Measurements from ENCODE around the gene GSK3A.

DNA sequence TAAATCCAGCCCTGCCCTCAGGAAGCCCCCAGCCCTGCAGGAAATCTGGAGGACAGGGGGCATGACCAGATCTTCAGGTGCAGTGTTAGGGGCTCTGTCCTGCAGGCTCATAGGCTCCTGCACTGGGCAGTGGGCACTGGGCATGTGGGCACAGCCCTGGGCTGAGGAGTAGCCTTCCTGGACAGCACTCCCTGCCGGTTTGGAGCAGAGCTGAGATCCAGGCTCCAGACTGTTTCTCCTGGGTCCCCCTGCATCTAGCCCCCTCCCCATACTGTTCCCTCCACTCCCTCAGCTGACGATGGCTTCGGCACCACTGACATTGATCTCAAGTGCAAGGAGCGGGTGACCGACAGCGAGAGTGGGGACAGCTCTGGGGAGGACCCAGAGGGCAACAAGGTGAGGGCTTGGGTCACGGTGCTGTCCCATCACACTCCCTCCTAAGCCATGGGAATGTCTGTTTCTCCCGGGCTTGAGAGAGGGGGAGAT lies 47.2 kb upstream of the GSK3A start:
- TF ChIP-seq, protein P1, sequence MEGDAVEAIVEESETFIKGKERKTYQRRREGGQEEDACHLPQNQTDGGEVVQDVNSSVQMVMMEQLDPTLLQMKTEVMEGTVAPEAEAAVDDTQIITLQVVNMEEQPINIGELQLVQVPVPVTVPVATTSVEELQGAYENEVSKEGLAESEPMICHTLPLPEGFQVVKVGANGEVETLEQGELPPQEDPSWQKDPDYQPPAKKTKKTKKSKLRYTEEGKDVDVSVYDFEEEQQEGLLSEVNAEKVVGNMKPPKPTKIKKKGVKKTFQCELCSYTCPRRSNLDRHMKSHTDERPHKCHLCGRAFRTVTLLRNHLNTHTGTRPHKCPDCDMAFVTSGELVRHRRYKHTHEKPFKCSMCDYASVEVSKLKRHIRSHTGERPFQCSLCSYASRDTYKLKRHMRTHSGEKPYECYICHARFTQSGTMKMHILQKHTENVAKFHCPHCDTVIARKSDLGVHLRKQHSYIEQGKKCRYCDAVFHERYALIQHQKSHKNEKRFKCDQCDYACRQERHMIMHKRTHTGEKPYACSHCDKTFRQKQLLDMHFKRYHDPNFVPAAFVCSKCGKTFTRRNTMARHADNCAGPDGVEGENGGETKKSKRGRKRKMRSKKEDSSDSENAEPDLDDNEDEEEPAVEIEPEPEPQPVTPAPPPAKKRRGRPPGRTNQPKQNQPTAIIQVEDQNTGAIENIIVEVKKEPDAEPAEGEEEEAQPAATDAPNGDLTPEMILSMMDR (conservative IDR thresholded peaks at IDR 0.05; ENCODE audit: low read length) = no peak
- no peak for TF ChIP-seq EZH2phosphoT487 (IDR thresholded peaks at IDR 0.05; ENCODE audit: borderline replicate concordance)
